NCI-H69 (cell line): ENCODE measurements around the gene TSPAN16.
A peak's percentile ranks its signal among the peaks of the same experiment; 100 is the strongest.

Experiments used
- DNase-seq: peaks from one replicate; lab custom pipeline; 2025; lab: John Stamatoyannopoulos, UW

The TSPAN16 gene

DNA sequence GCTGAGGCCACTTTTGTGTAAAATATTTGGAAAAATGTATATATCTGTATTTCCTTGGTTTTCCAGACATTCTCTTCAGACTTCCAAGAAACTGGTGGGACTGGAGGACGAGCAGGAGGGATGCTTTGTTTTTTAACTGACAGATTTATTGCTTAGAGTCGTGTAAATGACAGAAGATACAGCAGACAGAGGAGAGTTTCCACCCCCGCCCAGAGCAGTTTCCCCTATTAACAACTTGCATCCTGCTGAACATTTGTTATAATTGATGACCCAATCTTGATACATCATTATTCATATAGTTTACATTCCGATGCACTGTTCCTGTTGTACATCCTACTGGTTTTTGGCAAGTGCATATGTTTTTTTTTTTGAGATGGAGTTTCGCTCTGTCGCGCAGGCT is 26.6 kb upstream of the TSPAN16 start:
- DNase-seq: no peak

DNA sequence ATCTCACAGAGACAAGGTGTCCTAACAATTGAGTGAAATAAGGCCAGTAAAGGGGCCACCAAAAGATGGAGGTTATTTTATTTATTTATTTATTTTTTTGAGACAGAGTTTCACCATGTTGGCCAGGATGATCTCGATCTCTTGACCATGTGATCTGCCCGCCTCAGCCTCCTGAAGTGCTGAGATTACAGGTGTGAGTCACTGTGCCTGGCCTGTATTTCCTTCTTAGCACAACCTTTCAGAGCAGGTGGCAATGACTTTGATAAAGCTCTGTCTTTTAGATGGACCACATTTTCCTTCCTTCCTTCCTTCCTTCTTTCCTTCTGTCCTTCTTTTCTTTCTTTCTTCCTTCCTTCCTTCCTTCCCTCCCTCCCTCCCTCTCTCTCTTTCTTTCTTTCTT is 22.7 kb upstream of the TSPAN16 start:
- DNase-seq: no peak

DNA sequence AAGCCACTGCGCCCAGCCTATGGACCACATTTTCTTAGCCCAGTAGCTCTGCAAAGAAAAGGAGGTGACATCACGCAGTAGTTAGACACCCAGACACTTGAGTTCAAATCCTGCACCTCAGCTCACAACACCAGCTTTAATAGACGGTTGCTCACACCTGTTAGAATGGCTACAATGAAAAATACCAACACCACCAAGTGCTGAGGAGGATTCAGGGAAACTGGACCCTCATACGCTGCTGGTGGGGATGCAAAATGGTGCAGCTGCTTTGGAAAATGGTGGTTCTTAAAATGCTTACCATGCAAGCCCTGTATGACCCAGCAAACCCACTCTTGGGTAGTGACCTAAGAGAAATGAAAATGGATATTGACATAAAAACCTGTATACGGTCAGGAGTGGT is 22.0 kb upstream of the TSPAN16 start:
- no peak for DNase-seq

DNA sequence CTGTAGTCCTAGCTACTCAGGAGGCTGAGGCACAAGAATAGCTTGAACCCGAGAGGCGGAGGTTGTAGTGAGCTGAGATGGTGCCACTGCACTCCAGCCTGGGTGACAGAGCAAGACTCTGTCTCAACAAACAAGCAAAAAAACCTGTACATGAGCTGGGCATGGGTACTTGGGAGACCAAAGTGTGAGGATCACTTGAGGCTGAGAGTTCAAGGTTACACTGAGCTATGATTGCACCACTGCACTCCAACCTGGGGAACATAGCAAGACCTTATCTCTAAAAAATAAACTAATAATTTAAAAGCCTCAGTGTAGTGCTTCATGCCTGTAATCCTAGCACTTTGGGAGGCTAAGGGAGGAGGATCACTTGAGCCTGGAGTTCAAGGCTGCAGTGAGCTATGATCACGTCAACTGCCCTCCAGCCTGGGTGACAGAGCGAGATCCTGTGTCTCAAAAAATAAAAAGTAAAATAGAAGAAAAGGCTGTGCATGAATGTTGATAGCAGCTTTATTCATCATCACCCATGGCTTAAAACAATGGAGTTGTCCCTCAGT is 21.4 kb upstream of the TSPAN16 start:
- no peak for DNase-seq

DNA sequence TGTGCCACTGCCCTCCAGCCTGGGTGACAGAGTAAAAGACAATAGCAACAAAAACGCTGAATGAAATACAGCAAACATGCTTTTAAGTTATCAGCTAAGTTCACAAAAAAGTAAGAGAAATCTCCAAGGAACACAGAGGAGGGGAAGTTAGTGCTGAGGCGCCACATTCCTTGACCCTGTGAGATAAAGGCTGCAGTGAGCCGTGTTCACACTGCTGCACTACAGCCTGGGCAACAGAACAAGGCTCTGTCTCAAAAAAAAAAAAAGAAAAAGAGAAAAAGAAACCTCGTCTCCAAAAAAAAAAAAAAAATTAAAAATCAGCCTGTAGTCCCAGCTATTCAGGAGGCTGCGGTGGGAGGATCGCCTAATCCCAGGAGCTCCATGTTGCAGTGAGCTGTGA is 17.3 kb upstream of the TSPAN16 start:
- no peak for DNase-seq

DNA sequence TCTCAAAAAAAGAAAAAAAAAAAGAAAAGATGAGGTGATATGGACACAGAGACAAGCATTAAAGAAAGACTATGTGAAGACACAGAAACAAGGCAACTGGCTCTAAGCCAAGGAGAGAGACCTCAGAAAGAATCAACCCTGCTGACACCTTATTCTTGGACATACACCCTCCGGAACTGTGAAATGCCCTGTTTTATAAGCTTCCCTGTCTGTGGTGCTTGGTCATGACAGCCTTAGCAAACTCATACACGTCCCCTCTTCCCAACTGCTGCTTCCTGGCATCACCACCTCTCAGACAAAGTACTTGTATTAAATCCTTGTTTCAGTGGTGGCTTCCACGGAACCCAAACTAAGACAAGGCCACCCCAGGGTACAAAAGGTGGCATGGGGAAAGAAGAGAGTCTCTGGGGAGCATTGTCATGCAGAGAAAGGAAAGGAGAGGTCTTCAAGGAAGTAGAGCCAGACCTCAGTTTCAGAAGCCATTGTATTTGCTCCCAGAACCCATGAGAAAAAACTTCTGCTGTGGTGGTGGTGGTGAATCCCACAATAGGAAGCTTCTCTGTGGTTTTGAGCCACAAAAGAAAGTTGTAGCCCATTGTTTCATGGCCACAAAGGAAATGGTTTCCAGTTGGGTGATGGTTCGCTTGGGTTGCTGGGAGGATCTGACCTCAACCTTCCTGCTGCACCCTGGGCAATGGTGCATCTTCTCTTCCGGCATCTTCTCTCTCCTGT is 16.3 kb upstream of the TSPAN16 start:
- DNase-seq: no peak

DNA sequence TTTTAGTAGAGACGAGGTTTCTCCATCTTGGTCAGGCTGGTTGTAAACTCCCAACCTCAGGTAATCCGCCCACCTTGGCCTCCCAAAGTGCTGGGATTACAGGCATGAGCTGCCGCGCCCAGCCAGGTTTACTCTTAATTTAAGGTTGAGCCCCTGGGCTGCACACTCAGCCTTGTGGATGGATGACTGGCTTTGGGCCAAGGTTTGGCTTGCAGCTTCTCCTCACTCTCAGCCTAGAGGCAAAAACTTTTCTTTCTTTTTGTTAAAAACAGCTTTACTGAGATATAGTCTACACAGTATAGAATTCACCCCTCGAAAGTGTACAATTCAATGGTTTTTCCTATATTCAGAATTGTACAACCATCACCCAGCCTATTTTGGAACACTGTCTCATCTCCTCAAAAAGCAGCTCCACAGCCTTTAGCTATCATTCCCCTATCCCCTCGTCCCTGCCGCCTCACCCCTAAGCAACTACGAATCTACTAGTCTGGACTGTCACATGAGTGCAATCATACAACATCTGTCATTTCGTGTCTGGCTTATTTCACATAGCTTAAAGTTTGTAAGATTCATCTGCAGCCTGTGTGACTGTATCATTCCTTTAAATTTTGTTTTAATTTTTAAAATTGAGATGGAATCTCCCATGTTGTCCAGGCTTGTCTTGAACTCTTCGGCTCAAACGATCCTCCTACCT is 14.5 kb upstream of the TSPAN16 start:
- peak; percentile 17 for DNase-seq

DNA sequence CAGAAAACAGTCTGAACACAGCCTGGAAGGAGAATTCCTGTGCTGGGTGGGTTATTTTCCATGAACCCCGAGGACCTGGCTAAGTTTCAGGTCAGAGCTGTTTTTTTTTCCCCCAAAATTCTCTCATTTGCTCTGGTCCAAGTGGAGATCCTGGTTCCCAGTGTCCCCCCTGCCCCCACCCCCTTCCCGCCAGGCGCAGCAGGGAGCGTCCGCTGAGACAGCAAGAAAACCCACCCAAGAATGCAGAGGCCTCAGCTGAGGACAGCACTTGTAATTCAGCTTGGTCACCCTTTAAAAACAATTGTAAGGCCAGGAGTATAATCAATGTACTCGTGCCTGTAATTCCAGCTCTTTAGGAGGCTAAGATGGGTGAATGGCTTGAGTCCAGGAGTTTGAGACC is 11.4 kb upstream of the TSPAN16 start:
- DNase-seq: no peak

DNA sequence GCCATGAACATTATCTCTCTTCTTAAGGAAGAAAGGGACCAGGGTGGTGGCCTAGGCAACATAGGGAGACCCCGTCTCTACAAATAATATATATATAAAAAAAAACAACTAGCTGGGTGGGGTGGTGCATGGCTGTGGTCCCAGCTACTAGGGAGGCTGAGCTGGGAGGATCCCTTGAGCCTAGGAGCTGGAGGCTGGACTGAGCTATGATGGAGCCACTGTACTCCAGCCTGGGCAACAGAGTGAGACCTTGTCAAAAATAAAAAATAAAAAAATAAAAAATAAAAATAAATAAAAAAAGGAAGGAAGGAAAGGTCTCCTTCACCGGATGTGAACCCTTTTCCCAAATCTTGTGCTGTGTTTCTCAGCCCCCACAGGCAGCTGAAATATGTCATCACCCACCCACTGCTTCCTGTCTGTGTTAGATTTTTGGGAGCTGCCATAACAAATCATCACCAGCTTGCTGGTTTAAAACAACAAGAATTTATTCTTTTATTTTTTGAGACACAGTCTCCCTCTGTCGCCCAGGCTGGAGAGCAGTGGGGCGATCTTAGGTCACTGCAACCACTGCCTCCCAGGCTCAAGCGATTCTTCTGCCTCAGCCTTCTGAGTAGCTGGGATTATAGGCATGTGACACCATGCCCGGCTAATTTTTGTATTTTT is 9.5 kb upstream of the TSPAN16 start:
- no peak for DNase-seq

DNA sequence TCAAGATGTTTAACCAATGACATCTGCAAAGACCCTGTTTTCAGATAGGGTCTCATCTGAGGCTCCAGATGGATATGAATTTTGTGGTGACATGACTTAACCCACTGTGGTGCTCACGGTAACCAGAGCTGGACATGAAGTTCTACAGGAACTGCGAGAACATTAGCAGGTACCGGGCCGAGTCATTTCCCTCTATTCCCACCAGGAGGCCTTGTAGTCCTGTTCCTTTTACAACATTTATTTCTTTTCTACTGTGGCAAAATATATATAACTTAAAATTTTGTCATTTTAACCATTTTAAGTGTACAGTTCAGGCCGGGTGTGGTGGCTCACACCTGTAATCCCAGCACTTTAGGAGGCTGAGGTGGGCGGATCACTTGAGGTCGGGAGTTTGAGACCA is 7.6 kb upstream of the TSPAN16 start:
- no peak for DNase-seq

DNA sequence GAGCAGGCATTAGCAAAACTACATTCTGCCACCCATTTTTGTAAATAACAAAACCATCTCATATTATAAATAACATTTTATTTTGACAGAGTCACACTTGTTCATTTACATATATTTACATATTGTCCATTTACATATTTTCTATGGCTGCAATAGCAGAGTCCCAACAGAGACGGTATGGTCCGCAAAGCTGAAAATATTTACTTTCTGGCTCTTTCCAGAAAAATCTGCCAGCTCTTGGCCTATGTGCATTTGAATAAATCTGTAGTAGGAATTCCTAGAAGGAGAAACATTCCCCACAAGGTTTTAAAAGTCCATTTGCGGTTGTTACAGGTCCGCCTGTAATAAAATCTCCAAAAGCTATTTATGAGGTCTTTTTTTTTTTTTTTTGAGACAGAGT is 5.7 kb upstream of the TSPAN16 start:
- DNase-seq: no peak

DNA sequence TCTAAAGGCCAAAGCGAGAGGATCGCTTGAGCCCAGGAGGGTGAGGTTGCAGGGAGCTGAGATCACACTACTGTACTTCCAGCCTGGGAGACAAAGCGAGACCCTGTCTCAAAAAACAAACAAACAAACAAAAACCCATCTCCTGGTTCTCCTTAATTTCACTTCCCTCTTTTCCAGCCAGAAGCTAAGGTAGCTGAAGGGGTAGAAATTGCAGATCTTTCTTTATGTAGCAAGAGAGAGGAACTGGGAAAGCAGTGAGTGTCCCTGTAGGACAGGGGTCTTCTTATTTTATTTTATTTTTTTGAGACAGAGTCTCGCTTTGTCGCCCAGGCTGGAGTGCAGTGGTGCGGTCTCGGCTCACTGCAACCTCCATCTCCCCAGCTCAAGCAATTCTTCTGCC is 4.5 kb upstream of the TSPAN16 start:
- DNase-seq: no peak

DNA sequence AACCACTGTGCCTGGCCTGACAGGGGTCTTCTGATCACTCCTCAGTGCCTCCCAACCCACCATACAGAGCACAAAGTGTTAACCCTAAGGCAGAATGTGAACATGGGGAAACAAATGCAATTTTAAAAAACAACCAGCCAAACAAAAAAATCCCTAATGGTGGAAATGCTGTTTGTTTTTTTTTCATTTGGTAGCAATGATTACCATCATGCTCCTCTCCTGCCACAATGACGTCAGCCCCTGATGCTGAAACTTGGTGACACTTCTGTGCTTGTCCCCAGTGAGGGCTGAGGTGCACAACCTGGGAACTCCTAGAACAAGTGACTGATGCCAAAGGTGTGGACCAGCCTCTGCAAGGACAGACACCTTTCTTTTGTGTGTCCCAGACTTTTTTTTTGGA is 4.0 kb upstream of the TSPAN16 start:
- DNase-seq: no peak

DNA sequence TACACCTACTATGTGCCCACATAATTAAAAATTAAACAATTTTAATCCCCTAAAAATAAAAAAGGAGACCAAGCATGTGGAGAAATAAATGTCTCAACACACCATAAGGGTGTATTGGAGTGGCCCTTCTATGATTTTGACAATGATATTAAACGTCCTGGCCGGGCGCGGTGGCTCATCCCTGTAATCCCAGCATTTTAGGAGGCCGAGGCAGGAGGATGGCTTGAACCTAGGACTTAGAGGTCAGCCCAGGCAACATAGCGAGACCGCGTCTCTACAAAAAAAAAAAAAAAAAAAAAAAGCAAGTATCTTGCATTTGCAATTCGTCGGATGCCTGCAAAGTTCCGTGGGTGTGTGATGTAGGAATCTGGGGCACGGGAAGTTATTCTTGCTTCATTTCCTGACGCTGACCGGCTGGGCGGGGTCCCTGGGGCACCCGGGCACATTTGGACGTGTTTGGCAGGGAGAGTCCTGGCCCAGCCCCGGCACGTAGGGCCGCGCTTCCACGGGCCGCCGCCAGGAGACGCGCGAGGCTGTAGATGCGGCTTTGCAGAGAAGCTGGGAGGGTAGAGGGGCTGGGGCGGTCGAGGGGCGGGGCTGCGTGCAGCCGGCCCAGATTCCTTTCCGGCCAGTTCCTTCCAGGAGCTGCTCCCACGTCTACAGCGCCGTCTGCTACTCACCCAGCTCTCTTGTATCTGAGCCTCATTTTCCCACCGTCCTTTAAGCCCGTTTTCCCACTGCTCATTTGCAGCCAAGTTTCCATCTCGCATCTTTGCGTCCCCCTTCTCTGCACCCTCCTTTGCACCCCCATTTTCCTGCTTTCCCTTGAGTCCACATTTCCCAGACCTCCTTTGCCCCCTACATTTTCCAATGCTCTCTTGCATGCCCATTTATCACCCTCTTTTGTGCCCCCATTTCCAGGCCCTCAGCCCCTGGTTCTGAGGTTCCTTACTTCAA is 2.2 kb upstream of the TSPAN16 start:
- peak; percentile 92 for DNase-seq

DNA sequence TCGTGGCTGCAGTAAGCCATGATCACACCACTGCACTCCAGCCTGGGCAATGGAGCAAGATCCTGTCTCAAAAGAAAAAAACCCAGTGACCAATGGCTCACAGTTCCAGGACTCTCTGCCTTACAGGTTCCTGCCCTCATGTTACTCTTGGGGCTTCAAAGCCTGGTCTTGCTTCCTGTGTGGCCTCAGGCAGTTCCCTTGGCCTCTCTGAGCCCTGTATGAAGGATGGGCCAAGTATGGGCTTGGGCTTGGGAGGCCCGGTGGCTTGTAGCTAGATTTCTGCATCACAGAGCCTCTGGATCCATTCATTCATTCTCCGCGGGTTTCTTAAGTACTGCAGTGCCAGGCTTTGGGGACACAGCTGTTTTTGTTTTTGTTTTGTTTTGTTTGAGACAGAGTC is 780 bp upstream of the TSPAN16 start:
- DNase-seq: no peak

DNA sequence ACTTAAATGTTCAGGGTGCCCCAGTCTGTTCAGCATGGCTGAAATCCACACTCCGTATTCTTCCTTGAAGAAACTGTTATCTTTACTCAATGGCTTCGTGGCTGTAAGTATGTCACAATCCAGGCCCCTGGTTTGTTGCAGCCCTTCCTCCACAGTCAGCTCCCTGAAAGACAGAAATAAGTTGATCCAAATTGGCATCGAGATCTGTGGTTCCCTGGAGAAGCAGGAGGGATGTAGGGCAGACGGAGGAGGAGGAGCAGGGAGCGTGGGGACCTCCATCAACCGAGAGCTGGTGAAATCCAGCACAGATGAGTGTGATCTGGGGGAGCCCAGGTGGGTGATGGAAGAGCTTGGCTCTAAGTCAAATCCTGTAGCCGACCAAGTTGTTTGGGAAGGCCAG is 304 bp downstream of the TSPAN16 start:
- no peak for DNase-seq

DNA sequence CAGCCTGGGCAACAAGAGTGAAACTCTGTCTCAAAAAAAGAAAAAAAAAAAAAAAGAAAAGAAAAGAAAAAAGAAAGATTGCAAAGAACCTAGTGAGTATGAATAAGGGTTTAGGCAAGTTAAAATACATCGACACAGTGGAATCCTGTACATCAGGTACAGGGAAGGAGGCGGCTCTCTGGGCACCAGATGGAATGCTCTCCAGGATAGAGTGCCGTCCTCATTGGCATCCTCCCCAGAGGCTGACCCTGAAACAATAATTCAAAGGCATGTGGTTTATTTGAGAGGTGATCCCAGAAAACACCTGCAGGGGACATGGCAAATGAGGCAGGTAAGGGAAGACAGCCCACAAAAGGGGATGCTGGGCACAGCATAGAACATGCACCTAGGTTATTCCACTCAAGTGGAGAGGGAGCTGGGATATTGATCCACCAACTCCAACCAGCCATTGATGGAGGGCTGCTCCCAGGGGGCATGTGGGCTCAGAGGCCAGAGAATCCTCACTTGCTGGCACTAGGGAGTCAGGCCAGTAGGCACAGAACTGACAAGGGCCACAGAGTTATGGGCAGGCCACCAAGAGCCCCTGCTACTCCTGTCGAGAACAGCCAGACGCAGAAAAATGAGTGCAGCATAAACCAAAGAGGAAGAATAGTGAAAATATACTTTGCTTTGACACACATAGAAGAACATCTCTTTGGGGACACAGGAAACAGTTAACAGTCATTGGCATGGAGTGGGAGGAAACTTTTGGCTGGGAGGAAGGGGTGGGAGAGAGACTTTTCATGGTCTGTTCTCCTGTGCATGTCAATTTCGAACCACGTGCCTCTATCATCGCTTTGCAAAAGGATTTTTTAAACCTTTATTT is 4.2 kb downstream of the TSPAN16 start:
- peak; percentile 63 for DNase-seq

DNA sequence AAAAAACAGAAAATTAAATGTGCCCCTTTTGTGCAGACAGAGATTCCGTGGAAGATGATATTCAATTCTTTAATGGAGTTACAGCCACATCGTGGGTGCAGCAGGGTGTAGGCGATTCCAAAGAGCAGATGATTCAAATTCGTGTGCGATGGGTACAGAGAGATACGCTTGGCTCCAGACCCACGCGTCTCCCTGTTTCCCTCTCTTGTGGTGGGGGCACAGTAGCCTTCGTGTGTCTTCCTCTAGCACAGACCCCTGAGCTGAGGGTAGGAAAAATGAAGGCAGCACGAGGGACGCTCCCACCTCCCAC is 4.8 kb downstream of the TSPAN16 start:
- no peak for DNase-seq

DNA sequence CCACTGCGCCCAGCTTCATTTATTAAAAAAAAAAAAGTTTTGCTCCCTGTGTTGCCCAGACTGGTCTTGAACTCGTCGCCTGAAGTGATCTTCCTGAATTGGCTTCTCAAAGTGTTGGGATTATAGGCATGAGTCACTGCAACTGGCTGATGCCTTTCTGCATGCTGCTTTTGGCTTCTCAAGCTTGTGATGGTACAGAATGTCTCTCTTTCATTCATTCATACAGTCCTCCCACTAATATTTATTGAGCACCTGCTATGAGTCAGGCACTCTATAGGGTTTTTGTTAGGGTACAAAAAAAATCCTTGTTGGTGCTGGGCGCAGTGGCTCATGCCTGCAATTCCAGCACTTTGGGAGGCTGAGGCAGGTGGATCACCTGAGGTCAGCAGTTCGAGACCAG is 9.0 kb downstream of the TSPAN16 start:
- DNase-seq: no peak

DNA sequence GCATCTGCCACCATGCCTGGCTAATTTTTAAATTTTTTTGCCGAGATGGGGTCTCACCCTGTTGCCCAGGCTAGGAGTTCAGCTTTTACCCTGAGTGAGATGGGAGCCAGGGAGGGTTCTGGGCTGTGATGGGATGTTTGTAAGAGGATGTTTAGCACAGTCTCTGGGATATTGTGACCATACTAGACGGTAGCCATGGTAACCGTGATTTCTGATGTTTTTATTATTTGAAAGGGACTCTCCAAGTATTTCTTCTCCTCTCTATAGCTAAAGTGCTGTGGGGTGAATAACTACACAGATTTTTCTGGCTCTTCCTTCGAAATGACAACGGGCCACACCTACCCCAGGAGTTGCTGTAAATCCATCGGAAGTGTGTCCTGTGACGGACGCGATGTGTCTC is 10.4 kb downstream of the TSPAN16 start:
- no peak for DNase-seq
